ENCODE data around the gene MLLT10.

Gene MLLT10

DNA sequence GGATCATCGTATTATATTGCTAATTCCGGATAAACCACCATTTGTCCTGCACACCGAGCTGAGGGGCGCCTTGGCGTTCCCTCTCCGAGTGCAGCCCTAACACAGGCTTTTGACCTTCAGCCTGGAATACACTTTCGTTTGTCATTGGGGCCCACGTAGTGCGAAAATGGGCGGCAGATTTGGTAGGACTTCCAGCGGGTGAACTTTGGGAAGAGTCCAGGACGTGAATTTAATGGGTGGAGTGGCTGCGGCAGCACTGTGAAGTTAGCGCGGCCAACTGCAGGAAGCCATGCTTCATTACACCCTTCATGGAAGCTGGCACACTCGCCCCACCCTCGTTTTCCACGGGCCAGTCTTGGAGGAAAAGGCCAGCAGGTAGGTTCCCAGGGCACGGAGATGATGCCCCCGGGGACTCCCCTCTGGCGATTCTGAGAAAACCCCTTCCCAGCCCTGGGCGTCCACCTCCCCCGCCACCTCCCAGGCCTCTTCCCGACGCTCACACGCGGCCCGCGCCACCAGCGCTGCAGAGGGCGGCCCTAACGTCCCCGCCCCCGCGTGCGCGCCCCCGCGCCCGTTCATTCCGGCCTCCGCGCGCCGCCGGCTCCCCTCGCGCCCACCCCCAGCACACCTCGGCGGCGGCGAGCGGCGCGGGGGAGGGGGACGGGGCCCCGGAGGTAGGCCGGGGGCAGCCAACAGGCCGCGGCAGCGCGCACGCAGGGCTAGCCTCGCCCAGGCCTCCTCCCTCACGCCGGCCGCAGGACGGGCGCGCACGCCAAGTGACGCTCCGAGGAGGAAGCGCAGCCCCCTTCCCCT lies at the start of gene MLLT10:
Gene MLLT10 (plus strand): TSS at position 766 of the 813 bp plus-strand sequence. CDS start 413 bp downstream, outside the sequence.
- peak within 1 kb of the TSS; percentile 90 for H3K4me3 ChIP-seq (ENCODE audit: low read depth, low read length)
- TF ChIP-seq, protein P1, sequence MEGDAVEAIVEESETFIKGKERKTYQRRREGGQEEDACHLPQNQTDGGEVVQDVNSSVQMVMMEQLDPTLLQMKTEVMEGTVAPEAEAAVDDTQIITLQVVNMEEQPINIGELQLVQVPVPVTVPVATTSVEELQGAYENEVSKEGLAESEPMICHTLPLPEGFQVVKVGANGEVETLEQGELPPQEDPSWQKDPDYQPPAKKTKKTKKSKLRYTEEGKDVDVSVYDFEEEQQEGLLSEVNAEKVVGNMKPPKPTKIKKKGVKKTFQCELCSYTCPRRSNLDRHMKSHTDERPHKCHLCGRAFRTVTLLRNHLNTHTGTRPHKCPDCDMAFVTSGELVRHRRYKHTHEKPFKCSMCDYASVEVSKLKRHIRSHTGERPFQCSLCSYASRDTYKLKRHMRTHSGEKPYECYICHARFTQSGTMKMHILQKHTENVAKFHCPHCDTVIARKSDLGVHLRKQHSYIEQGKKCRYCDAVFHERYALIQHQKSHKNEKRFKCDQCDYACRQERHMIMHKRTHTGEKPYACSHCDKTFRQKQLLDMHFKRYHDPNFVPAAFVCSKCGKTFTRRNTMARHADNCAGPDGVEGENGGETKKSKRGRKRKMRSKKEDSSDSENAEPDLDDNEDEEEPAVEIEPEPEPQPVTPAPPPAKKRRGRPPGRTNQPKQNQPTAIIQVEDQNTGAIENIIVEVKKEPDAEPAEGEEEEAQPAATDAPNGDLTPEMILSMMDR (IDR thresholded peaks at IDR 0.05; ENCODE audit: low read depth, low read length, missing control alignments), result peak; percentile 17
- DNase-seq (ENCODE audit: low read depth), result peak; percentile 78

DNA sequence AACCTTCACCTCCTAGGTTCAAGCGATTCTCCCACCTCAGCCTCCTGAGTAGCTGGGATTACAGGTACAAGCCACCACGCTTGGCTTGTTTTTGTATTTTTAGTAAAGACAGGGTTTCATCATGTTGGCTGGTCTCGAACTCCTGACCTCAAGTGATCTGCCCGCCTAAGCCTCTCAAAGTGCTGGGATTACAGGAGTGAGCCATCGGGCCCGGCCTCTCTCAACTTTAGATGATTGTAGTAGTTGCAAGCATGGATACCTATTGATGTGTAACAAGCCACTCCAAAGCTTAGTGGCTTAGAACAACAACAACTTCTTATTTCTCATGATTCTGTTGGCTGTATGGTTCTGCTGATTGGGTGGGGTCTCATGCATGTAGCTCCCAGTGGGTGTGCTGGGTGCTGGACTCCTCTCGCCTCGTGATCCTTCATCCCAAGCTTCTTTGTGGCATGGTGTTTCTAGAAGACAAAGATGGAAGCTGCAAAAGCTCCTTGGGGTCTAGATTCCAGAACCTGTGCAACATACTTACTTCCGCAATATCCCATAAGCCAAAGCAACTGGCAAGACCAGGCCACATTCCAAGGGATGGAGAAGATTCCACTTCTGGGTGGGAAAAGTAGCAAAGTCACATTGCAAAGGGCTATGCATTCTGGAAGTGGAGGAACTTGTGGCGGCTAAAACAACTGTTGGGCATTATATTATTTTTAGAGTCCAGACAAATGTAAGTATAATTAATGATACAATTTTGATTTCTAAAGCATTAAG lies 46.4 kb upstream of the MLLT10 start:
- no peak for DNase-seq (ENCODE audit: low read depth)
- H3K4me3 ChIP-seq (ENCODE audit: low read depth, low read length), result no peak overlapping the region
- TF ChIP-seq, protein P1 (IDR thresholded peaks at IDR 0.05; ENCODE audit: low read depth, low read length, missing control alignments), result no peak

DNA sequence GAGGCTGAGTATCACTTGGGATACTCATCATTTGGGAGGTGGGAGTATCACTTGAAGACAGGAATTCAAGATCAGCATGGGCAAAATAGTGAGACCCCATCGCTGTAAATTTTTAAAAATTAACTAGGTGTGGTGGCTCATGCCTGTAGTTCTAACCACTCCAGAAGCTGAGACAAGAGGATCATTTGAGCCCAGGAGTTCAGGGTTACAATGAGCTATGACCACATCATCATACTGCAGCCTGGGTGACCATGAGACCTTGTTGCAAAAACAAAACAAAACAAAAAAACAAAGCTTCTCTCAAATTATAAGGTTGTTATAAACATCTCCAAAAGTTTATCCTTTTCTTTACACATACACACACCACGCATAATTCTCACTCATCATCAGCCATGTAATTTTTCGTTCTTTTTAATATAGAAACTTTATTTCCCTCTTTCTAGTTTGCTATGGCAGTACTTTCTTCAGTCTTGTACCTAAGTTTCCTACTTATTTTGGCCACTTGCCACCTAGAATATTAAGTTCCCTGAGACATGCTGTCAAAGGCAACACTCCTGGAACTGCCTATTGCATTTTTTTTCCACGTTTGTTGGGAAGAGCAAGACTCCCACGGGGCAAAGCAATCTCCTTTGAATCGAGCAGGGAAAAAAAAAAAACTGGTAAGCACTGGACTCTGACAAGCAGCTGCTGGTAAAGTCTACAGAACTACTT lies 45.6 kb upstream of the MLLT10 start:
- TF ChIP-seq, protein P1 (IDR thresholded peaks at IDR 0.05; ENCODE audit: low read depth, low read length, missing control alignments), result no peak
- no peak for DNase-seq (ENCODE audit: low read depth)

DNA sequence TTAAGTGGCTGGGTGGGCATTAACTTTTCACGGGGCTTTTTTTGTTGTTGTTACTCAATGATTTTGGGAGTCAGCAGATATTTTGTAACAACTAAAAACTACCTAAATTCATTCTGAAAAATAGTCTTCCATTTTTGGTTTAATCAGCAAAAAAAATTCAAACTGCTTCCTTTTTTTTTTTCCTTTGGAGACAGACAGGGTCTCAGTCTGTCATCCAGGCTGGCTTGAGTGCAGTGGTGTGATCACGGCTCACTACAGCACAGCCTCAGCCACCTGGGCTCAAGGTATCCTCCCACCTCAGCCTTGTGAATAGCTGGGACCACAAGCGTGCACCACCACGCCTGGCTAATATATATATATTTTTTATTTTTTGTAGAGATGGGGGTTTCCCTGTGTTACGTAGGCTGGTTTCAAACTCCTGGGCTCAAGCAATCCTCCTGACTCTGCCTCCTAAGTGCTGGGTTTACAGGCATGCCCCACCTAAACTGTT lies 45.0 kb upstream of the MLLT10 start:
- H3K4me3 ChIP-seq (ENCODE audit: low read depth, low read length), result no peak overlapping the region
- TF ChIP-seq, protein P1 (IDR thresholded peaks at IDR 0.05; ENCODE audit: low read depth, low read length, missing control alignments), result no peak
- DNase-seq (ENCODE audit: low read depth), result no peak

More for the DNA sequence above, 45.6 kb upstream of the MLLT10 start:
- no peak overlapping the region for H3K4me3 ChIP-seq (ENCODE audit: low read depth, low read length)

DNA sequence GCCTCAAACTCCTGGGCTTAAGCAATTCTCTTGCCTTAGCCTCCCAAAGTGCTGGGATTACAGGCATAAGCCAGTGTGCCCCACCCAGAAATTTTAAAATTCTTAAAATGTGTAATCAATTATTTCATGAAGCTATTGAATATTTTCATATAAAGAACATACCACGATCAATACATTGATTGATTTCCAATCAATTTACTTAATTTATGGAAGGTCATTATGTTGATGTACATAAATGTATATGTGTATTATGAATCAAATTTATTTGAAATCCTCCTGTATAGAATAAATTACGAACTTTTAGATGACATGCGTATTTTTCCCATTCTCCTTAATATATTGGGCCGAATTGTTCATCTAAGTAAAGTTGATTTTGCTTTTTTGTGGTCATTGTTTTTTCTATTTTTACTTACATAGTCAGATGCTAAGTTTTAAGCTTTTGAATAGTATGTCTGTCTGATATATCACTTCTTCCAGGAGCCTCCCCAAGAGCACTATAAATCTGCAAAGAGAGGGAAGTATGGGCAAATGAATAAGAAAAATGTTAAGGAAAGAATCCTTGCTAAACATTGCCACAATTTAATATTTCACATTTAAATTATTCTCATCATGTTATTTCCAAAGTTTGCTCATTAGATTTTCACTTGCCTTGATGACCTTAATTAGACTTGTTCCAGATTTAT lies 43.9 kb upstream of the MLLT10 start:
- TF ChIP-seq, protein P1 (IDR thresholded peaks at IDR 0.05; ENCODE audit: low read depth, low read length, missing control alignments), result no peak
- H3K4me3 ChIP-seq (ENCODE audit: low read depth, low read length), result no peak overlapping the region
- DNase-seq (ENCODE audit: low read depth), result no peak

DNA sequence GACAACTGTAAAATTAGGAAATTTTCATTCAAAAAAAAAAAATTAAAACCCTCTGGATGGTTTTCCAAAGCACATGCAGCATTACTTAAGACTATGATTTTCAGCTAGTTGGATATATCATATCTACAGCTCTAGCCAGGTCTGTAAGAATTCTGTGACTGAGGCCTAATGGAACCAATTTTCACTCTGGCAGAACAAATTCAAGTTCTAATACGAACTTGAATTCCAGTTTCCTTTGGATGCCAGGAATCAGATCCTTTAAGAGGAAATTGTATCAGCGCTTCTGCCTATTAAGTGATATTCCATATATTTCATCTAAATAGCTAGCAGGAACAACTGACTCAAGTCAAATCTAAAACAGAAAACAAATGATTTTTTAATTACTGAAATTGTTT lies 43.3 kb upstream of the MLLT10 start:
- H3K4me3 ChIP-seq (ENCODE audit: low read depth, low read length), result no peak overlapping the region
- DNase-seq (ENCODE audit: low read depth), result no peak
- TF ChIP-seq, protein P1 (IDR thresholded peaks at IDR 0.05; ENCODE audit: low read depth, low read length, missing control alignments), result no peak
